PC-3 (cell line): ENCODE measurements around the gene ALOXE3. TPM values are rescaled to one million over a fixed set of nuclear protein-coding genes. Genes with fewer than 3 reads are reported as not detected.
A peak's percentile ranks its signal among the peaks of the same experiment; 100 is the strongest.

Experiments used
- ATAC-seq: fragments of 200-7000 bp; cut with Tn5 transposase; 2 replicates; pipeline ENCODE4 v1.9.1; 2020; ENCODE audit warnings: mild to moderate bottlenecking, moderate library complexity
- BruUV-seq: library from RNA; stranded (reverse); fragments of 400-500 nt; replicated peaks from 2 replicates; lab custom pipeline; 2021; lab: Mats Ljungman, UMichigan
- CTCF ChIA-PET: fragments of 300-600 bp; sonication (Branson Sonifier 250); formaldehyde crosslinking; loops from one replicate; lab custom pipeline; 2022; ENCODE audit warnings: antibody characterized with exemption; lab: Charles Lee
- POLR2A ChIA-PET: fragments of 300-600 bp; sonication (Branson Sonifier 250); formaldehyde crosslinking; loops from one replicate; lab custom pipeline; 2022; ENCODE audit warnings: antibody characterized with exemption; ENCODE audit not compliant: unreplicated experiment; lab: Charles Lee
- DNase-seq: peaks from one replicate; pipeline ENCODE4 v3.0.0-alpha.2; 2015
- H2AFZ ChIP-seq: fragments of 300-600 bp; sonication (generic); 2 replicates; pipeline ENCODE4 v1.6.0; 2016; ENCODE audit warnings: antibody characterized with exemption, low read length
- H3F3A ChIP-seq: fragments of 300-600 bp; sonication (generic); one replicate; pipeline ENCODE4 v1.6.0; 2017; ENCODE audit warnings: antibody characterized with exemption, low read length, control low read depth, mild to moderate bottlenecking; ENCODE audit not compliant: unreplicated experiment
- H3K27ac ChIP-seq: fragments of 300-600 bp; sonication (generic); 2 replicates; pipeline ENCODE4 v1.5.1; 2016; ENCODE audit warnings: mild to moderate bottlenecking, low read length
- H3K27me3 ChIP-seq: fragments of 300-600 bp; sonication (generic); 2 replicates; pipeline ENCODE4 v1.6.1; 2016; ENCODE audit warnings: low read length, mixed read lengths
- H3K36me3 ChIP-seq: fragments of 300-600 bp; sonication (generic); 2 replicates; pipeline ENCODE4 v1.6.1; 2016; ENCODE audit warnings: low read depth, mixed run types, low read length, mixed read lengths
- H3K4me1 ChIP-seq: fragments of 300-600 bp; sonication (generic); 2 replicates; pipeline ENCODE4 v1.5.1; 2016; ENCODE audit warnings: low read length; ENCODE audit not compliant: insufficient read depth
- H3K4me2 ChIP-seq: fragments of 300-600 bp; sonication (generic); 2 replicates; pipeline ENCODE4 v1.6.0; 2016; ENCODE audit warnings: low read length
- H3K4me3 ChIP-seq: fragments of 300-600 bp; sonication (generic); 2 replicates; pipeline ENCODE4 v1.5.1; 2016; ENCODE audit warnings: mild to moderate bottlenecking, low read length, mixed read lengths
- H3K79me2 ChIP-seq: fragments of 300-600 bp; sonication (generic); 2 replicates; pipeline ENCODE4 v1.6.1; 2017; ENCODE audit warnings: low read length, mixed read lengths
- H3K9ac ChIP-seq: fragments of 300-600 bp; sonication (generic); 2 replicates; pipeline ENCODE4 v1.6.0; 2016; ENCODE audit warnings: mild to moderate bottlenecking, low read length
- H3K9me2 ChIP-seq: fragments of 300-600 bp; sonication (generic); replicated peaks from 2 replicates; pipeline ENCODE4 v1.6.1; 2016; ENCODE audit warnings: mixed run types, low read length, mixed read lengths
- H3K9me3 ChIP-seq: fragments of 300-600 bp; sonication (generic); 2 replicates; pipeline ENCODE4 v1.6.1; 2016; ENCODE audit warnings: low read length, mixed read lengths
- H4K20me1 ChIP-seq: fragments of 300-600 bp; sonication (generic); 2 replicates; pipeline ENCODE4 v1.6.1; 2016; ENCODE audit warnings: low read length, mixed read lengths
- CTCF ChIP-seq: fragments of 300-600 bp; sonication (generic); conservative IDR thresholded peaks from 2 replicates; pipeline ENCODE4 v1.5.1; 2017; ENCODE audit warnings: antibody characterized with exemption, low read depth, mild to moderate bottlenecking, low read length
- EZH2 ChIP-seq: fragments of 300-600 bp; sonication (generic); IDR thresholded peaks from one replicate; pipeline ENCODE4 v1.6.1; 2017; ENCODE audit warnings: antibody characterized with exemption, mild to moderate bottlenecking, low read length; ENCODE audit not compliant: unreplicated experiment
- EZH2phosphoT487 ChIP-seq: fragments of 300-600 bp; sonication (generic); IDR thresholded peaks from 2 replicates; pipeline ENCODE4 v1.6.1; 2018; ENCODE audit warnings: mild to moderate bottlenecking, antibody characterized with exemption, low read length, borderline replicate concordance
- intact Hi-C: fragments of 100-400 bp; cut with micrococcal nuclease; formaldehyde crosslinking; loops from 2 replicates; pipeline ENCODE4 v1.9.0; 2023
- total RNA-seq: library from RNA; depleted of rRNA; stranded (reverse); fragments of >200 nt; gene quantifications from 2 replicates; pipeline ENCODE4 v1.2.3, GENCODE V29; 2014

ALOXE3 gene
- total RNA-seq, 1 experiment from 2014 or later = 1.4 TPM

DNA sequence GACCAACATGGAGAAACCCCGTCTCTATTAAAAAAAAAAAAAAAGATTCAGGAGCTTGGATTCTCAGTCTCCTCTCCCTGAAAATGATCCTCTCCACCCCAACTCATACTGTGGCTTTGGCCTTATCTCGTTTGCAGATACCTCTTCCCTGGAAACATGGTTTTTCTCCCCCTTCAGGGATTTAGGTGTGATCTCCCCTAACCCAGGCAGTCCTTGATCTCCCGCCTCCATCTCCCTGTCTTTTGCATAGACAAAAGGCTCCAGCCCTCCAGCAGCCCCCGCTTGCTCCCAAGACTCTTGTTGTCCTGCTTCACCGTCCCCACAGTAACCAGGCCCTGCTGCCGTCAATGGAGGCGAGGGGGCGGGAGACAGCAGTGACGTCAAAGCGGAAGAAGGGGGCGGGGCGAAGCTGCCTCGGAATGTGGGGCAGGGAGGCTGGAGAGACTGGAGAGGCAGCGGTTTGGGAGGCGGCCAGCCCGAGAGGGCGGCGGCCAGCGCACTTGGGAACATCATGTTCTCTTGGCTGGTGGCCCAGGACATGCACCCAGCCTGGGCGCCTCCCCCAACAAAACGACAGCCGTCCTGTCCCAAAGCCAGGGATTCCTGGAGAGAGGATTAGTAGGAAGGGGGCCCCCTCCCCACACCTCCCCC is 35.8 kb upstream of the ALOXE3 start:
- intact Hi-C loops = no loop called here

GRCh38 chr17:8153525-8153956 is 35.2 kb upstream of the ALOXE3 start:
- Histone ChIP-seq H3K4me1 (peaks cover 40% of the 10 kb centered on the region), H3K9me2 (no peaks in the 10 kb centered on the region), H3K27me3 (no peaks in the 10 kb centered on the region), H2AFZ (no peak overlapping the region), H3K9me3 (no peaks in the 10 kb centered on the region), H3K36me3 (peaks cover 4% of the 10 kb centered on the region; the same call in 1 of the 2 replicates), H3F3A (no peaks in the 10 kb centered on the region), H3K4me3 (peak overlapping the region; percentile 49; the same call in 1 of the 2 replicates), H3K79me2 (peaks cover 37% of the 10 kb centered on the region), H3K27ac (peak overlapping the region; percentile 79), H4K20me1 (peaks cover 20% of the 10 kb centered on the region; the same call in 1 of the 2 replicates), H3K4me2 (peak overlapping the region; percentile 72), H3K9ac (peak overlapping the region; percentile 73)
- ChIA-PET POLR2A (no interaction called here), CTCF (no interaction called here)
- TF ChIP-seq CTCF (no peak), EZH2phosphoT487 (no peak), EZH2 (no peak)
- BruUV-seq = no TSS peak
- intact Hi-C loops = no loop called here
- DNase-seq = peak; percentile 33
- no peak for ATAC-seq

More for the DNA sequence above, 35.8 kb upstream of the ALOXE3 start:
- DNase-seq (peak; percentile 94), ATAC-seq (peak; percentile 27)
- Histone ChIP-seq H3K4me2 (peak overlapping the region; percentile 90), H3K79me2 (peaks cover 37% of the 10 kb centered on the region), H3K9ac (peak overlapping the region; percentile 88), H2AFZ (no peak overlapping the region), H3K4me3 (peak overlapping the region; percentile 93), H3F3A (no peaks in the 10 kb centered on the region), H3K9me3 (no peaks in the 10 kb centered on the region), H3K9me2 (no peaks in the 10 kb centered on the region), H3K27me3 (no peaks in the 10 kb centered on the region), H3K4me1 (peaks cover 40% of the 10 kb centered on the region), H4K20me1 (peaks cover 20% of the 10 kb centered on the region; the same call in 1 of the 2 replicates), H3K27ac (peak overlapping the region; percentile 79), H3K36me3 (peaks cover 4% of the 10 kb centered on the region; the same call in 1 of the 2 replicates)
- ChIA-PET POLR2A (no interaction called here), CTCF (no interaction called here)
- no TSS peak for BruUV-seq
- TF ChIP-seq CTCF (no peak), EZH2phosphoT487 (no peak), EZH2 (no peak)

DNA sequence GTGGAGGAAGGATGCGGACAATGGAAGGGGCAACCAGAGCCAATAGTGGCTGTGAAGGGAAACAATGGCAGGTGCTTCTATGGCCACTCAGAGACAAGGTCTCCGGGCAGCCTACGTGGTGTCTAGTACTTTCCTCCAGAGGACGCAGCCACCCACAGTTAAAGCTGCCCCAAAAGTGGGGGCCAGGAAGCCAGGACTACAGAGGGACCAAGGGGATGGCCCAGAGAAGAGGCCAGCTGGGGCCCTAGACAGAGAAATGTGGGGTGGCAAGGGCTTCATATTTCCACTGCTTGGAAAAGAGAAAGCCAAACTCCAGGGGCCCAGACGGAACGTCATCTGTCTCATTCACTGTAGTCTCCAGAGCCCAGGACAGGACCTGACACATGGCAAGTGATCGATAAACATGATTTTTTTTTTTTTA is 34.7 kb upstream of the ALOXE3 start:
- CTCF ChIA-PET = no interaction called here

More for the DNA sequence above, 34.7 kb upstream of the ALOXE3 start:
- no peak for ATAC-seq
- H3K79me2 ChIP-seq = peaks cover 37% of the 10 kb centered on the region
- H2AFZ ChIP-seq = no peak overlapping the region
- peaks cover 20% of the 10 kb centered on the region; the same call in 1 of the 2 replicates for H4K20me1 ChIP-seq
- no peaks in the 10 kb centered on the region for H3K9me3 ChIP-seq
- no peaks in the 10 kb centered on the region for H3F3A ChIP-seq
- no peak for DNase-seq
- intact Hi-C loops = no loop called here
- H3K9me2 ChIP-seq = no peaks in the 10 kb centered on the region
- 0 out of 2 replicates have a peak overlapping the region, but pooled peaks have one; percentile 73 for H3K9ac ChIP-seq
- 0 out of 2 replicates have a peak overlapping the region, but pooled peaks have one; percentile 91 for H3K4me2 ChIP-seq
- peaks cover 40% of the 10 kb centered on the region for H3K4me1 ChIP-seq
- H3K36me3 ChIP-seq = peaks cover 4% of the 10 kb centered on the region; the same call in 1 of the 2 replicates
- H3K27ac ChIP-seq = peak overlapping the region; percentile 79
- no TSS peak for BruUV-seq
- POLR2A ChIA-PET = no interaction called here
- H3K27me3 ChIP-seq = no peaks in the 10 kb centered on the region
- no peak overlapping the region for H3K4me3 ChIP-seq
- TF ChIP-seq EZH2 = no peak
- no peak for TF ChIP-seq EZH2phosphoT487
- TF ChIP-seq CTCF = no peak
